Keratinocyte (primary cell): ENCODE data around the gene CHSY3.

Source experiments
- EZH2 ChIP-seq: IDR thresholded peaks from one replicate; pipeline ENCODE4 v1.6.1; 2012; ENCODE audit warnings: inconsistent platforms, mild to moderate bottlenecking, low read length, moderate library complexity
- TF ChIP-seq, protein P1 (sequence below), 3 experiments: IDR thresholded peaks in 1 of 3; conservative IDR thresholded peaks in 1 of 3; optimal IDR thresholded peaks in 1 of 3; 2 replicates in 2 of 3; 3 replicates in 1 of 3; pipeline versions ENCODE3 to v1.5.1; 2011; ENCODE audit warnings: low read length in 3 of 3, mild to moderate bottlenecking in 3 of 3, moderate library complexity in 2 of 3, control low read depth in 1 of 3, inconsistent platforms in 1 of 3; ENCODE audit not compliant: insufficient read depth in 2 of 3; ENCODE audit errors: extremely low read depth in 1 of 3

DNA sequence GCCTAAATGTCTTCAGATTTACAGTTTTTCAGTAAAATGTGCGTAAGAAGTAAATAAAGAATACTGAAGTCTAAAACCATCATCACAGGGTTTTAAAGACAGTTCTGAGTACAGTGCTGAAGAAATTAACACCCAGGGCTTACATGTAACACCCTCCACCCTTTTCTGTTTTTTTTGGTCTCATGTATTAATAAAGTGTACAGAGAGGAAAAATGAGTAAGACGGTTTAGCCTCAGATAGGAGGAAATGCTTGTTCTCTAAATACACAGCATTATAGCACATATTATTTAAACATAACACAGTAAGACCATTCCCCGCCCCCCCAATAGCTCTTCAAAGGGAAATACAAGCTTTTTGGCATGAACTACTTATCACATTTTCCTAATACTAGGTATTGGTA, 119.3 kb downstream of the CHSY3 start:
- TF ChIP-seq, protein P1, sequence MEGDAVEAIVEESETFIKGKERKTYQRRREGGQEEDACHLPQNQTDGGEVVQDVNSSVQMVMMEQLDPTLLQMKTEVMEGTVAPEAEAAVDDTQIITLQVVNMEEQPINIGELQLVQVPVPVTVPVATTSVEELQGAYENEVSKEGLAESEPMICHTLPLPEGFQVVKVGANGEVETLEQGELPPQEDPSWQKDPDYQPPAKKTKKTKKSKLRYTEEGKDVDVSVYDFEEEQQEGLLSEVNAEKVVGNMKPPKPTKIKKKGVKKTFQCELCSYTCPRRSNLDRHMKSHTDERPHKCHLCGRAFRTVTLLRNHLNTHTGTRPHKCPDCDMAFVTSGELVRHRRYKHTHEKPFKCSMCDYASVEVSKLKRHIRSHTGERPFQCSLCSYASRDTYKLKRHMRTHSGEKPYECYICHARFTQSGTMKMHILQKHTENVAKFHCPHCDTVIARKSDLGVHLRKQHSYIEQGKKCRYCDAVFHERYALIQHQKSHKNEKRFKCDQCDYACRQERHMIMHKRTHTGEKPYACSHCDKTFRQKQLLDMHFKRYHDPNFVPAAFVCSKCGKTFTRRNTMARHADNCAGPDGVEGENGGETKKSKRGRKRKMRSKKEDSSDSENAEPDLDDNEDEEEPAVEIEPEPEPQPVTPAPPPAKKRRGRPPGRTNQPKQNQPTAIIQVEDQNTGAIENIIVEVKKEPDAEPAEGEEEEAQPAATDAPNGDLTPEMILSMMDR (optimal IDR thresholded peaks at IDR 0.05 in 1 of 3, IDR thresholded peaks at IDR 0.05 in 1 of 3, conservative IDR thresholded peaks at IDR 0.05 in 1 of 3; ENCODE audit: extremely low read depth in 1 of 3, insufficient read depth in 2 of 3, low read length in 3 of 3): no peak
- no peak for TF ChIP-seq EZH2
